GM12864 (cell line): ENCODE data around the gene FMNL3.
"Not testable (repeated sequence)": the region's sequence is repeated elsewhere in the genome, so short reads cannot be mapped to it uniquely, and the experiment has no call there.

ENCODE experiments used
- DNase-seq: peaks from one replicate; pipeline ENCODE4 v3.0.0-alpha.2; 2011; ENCODE audit warnings: low read depth
- H3K4me3 ChIP-seq: 2 replicates; pipeline ENCODE4 v1.5.1; 2011; ENCODE audit warnings: mild to moderate bottlenecking, low read depth, low read length, control low read depth
- TF ChIP-seq, protein P1 (sequence below): IDR thresholded peaks from 2 replicates; pipeline ENCODE4 v1.5.1; 2011; ENCODE audit warnings: low read depth, mild to moderate bottlenecking, moderate library complexity, low read length, control low read depth, inconsistent platforms; ENCODE audit errors: missing control alignments

Gene FMNL3

DNA sequence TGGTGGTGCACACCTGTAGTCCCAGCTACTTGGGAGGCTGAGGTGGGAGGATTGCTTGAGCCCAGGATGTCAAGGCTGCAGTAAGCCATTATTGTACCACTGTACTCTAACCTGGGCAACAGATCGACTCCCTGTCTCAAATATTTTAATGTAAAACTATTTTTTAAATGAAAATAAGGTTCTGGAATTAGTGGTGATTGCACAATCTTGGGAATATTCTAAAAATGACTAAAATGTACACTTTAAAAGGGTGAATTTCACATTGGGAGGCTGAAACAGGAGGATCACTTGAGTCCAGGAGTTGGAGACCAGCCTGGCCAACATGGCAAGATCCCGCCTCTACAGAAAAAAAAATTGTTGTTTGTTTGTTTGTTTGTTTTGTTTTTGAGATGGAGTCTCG is 21.2 kb upstream of the FMNL3 start:
- TF ChIP-seq, protein P1, sequence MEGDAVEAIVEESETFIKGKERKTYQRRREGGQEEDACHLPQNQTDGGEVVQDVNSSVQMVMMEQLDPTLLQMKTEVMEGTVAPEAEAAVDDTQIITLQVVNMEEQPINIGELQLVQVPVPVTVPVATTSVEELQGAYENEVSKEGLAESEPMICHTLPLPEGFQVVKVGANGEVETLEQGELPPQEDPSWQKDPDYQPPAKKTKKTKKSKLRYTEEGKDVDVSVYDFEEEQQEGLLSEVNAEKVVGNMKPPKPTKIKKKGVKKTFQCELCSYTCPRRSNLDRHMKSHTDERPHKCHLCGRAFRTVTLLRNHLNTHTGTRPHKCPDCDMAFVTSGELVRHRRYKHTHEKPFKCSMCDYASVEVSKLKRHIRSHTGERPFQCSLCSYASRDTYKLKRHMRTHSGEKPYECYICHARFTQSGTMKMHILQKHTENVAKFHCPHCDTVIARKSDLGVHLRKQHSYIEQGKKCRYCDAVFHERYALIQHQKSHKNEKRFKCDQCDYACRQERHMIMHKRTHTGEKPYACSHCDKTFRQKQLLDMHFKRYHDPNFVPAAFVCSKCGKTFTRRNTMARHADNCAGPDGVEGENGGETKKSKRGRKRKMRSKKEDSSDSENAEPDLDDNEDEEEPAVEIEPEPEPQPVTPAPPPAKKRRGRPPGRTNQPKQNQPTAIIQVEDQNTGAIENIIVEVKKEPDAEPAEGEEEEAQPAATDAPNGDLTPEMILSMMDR, result no peak
- no peak for DNase-seq
- no peak overlapping the region for H3K4me3 ChIP-seq

DNA sequence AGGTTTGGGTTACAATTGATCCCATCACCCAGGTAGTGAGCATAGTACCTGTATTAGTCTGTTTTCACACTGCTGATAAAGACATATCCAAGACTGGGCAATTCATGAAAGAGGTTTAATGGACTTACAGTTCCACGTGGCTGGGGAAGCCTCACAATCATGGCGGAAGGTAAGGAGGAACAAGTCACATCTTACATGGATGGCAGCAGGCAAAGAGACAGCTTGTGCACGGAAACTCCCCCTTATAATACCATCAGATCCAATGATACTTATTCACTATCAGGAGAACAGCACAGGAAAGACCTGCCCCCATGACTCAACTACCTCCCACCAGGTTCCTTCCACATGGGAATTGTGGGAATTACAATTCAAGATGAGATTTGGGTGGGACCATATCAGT is 14.2 kb upstream of the FMNL3 start:
- DNase-seq, H3K4me3 ChIP-seq: not testable (repeated sequence)

DNA sequence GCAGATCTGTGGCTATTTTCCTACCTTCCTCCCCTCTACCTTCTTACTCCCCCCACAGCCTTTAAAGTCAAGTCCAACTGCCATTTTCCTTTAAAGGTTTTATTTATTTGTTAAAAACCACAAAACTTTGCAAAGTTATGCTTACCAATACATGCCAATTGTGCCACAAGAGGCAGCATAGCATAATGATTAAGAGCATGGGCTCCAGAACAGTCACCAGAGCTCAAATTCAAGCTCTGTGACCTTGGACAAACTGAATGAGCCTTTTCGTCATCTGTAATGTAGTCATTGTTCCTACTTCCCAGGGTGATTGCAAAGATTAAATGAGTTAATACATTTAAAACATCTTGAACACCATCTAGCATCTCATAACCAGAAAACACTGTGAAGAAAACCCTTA is 13.0 kb upstream of the FMNL3 start:
- no peak overlapping the region for H3K4me3 ChIP-seq
- TF ChIP-seq, protein P1, result no peak
- no peak for DNase-seq

DNA sequence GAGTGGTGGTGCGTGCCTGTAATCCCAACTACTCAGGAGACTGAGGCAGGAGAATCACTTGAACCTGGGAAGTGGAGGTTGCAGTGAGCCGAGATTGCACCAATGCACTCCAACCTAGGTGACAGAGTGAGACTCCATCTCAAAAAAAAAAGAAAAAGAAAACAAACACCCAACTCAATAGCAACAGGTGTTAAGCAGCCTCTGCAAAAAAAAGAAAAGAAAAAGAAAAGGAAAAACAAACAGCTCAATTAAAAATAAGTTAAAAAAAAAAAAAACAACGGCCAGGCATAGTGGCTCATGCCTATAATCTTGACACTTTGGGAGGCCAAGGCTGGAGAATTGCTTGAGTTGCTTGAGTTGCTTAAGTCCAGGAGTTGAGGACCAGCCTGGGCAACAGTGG is 10.6 kb upstream of the FMNL3 start:
- not testable (repeated sequence) for H3K4me3 ChIP-seq, DNase-seq

DNA sequence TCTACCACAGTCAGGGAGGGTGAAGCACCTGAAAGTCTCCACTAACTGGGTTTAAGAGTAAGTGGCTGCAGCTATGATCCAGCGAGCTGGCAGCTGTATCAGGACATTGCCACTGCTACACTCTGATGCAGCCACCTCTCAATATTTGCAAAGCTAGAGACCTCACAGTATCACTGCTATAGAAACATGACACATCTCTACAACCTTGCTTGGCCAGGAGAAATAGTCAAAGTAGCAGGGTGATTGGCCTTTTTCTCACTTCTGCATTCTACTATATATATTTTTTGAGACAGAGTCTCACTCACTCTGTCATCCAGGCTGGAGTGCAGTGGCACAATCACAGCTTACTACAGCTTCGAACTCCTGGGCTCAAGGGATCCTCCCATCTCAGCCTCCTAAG is 9.3 kb upstream of the FMNL3 start:
- TF ChIP-seq, protein P1, result no peak
- H3K4me3 ChIP-seq, result no peak overlapping the region
- DNase-seq, result no peak

DNA sequence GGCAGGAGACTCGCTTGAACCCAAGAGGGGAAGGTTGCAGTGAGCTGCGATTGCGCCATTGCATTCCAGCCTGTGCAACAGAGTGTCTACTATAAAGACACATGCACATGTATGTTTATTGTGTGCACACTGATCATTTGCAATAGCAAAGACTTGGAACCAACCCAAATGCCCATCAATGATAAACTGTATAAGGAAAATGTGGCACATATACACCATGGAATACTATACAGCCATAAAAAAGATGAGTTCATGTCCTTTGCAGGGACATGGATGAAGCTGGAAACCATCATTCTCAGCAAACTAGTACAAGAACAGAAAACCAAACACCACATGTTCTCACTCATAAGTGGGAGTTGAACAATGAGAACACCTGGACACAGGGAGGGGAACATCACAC is 6.7 kb upstream of the FMNL3 start:
- not testable (repeated sequence) for DNase-seq, H3K4me3 ChIP-seq

DNA sequence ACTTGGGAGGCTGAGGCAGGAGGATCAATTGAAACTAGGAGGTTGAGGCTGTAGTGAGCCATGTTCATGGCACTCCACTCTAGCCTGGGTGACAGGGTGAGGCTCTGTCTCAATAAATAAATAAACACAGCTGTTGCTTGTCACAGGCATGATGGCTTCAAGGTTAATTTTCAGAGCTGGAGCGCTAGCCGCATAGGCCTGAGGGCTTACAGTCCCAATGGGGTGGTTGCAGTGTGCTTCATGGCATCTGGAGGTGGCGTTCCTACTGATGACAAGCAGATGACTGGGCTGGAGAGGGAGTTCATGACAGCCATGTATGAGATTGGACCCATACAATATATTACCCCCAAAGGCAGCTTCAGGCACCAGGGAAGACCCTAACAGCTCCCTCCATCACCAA is 1.6 kb upstream of the FMNL3 start:
- H3K4me3 ChIP-seq, result no peak overlapping the region
- TF ChIP-seq, protein P1, result no peak
- no peak for DNase-seq

DNA sequence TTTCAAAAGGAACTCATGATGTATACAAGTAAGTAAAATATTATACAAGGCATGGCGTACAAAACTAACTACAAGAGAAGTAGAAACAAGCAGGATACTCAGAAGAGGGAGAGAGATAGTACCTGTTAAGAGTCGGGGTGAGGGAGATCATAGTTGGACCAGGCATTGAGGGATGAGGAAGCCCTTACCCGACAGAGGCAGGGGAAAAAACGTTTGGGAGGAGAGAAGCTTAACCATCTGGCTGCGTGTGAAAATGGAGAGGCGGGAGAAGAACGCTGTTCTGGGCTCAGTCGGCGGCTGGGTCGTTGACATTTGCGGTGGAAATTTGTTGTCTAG is 575 bp upstream of the FMNL3 start:
- no peak for DNase-seq
- no peak overlapping the region for H3K4me3 ChIP-seq
- TF ChIP-seq, protein P1, result no peak

DNA sequence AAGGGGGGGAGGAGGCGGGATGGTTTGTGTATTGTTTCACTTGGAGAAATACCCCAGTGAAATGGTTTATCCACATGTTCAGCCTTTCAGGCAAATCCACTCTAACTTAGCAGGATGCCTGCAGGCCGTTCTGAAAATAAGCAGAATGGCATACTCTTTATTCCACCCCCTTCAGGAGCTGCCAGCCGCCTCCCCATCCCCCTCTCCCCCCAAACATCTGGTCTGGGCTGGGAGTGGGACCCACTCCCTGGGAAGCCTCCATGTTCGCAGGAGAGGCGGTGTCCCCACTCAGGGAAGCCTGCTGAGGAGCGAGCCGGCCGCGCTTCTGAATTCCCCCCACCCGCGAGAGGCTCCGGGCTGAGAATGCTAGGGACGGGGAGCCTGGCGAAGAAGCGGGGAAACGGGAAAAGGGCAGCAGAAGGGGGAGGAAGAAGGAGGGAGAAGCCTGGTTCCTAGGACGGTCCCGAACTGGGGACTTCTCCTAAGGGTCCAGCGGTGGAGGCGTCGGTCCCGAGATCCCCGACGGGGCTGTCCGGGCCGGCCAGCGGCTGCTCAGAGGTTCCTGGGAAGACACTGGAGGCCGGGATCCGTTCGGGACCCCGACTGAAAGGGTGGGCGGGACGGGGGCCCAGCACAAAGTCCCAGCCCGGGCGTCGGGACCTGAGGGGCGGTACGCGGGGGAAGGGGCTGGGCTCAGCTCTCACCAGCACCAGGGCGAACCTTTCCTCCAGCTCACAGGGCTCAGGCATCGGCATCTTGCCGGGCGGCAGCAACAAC is 666 bp downstream of the FMNL3 start:
- TF ChIP-seq, protein P1, result no peak
- no peak for DNase-seq
- peak overlapping the region; percentile 94 for H3K4me3 ChIP-seq
